Measurements from ENCODE around the gene AGAP3. TPM values are rescaled to one million over a fixed set of nuclear protein-coding genes. Genes with fewer than 3 reads are reported as not detected.
A peak's percentile ranks its signal among the peaks of the same experiment; 100 is the strongest.

Gene AGAP3
- total and polyA plus RNA-seq, 2 experiments from 2014 or later, result 10.3 to 43.3 TPM

GRCh38 chr7:151102991-151103390 lies 16.7 kb downstream of the AGAP3 start:
- peaks cover 7% of the 10 kb centered on the region; the same call in 1 of the 2 replicates for H3F3A ChIP-seq (ENCODE audit: insufficient read depth)
- no peaks in the 10 kb centered on the region for H3K9me3 ChIP-seq (ENCODE audit: low read depth)
- no peaks in the 10 kb centered on the region for H3K9me2 ChIP-seq (ENCODE audit: insufficient read depth)
- 99 to 100% methylated on average over 3 of the region's 3 CpGs for WGBS, 2 experiments (ENCODE audit: low coverage in 1 of 2, low lambda C conversion rate in 2 of 2, missing lambda C conversion rate in 2 of 2)
- in situ Hi-C loops (cut with MboI), result no loop called here
- H3K9ac ChIP-seq, result no peak overlapping the region
- no peak overlapping the region for H3K4me3 ChIP-seq
- no peak overlapping the region for H2AFZ ChIP-seq
- H3K79me2 ChIP-seq (ENCODE audit: insufficient read depth), result peaks cover 99% of the 10 kb centered on the region
- TF ChIP-seq EZH2phosphoT487 (IDR thresholded peaks at IDR 0.05; ENCODE audit: insufficient read depth, low read depth) (no peak), EZH2 (IDR thresholded peaks at IDR 0.05; ENCODE audit: insufficient read depth, poor library complexity, severe bottlenecking) (no peak)
- no peaks in the 10 kb centered on the region for H3K27me3 ChIP-seq (replicated peaks; ENCODE audit: insufficient read depth)
- H3K4me2 ChIP-seq (ENCODE audit: unreplicated experiment), result no peak overlapping the region
- no peaks in the 10 kb centered on the region for H3K36me3 ChIP-seq (ENCODE audit: low read depth)
- no peak for DNase-seq
- peaks cover 9% of the 10 kb centered on the region; the same call in 1 of the 2 replicates for H4K20me1 ChIP-seq (ENCODE audit: insufficient read depth)
- H3K27ac ChIP-seq, result no peak overlapping the region
- H3K4me1 ChIP-seq (ENCODE audit: insufficient read depth), result peaks cover 5% of the 10 kb centered on the region; the same call in 1 of the 2 replicates

GRCh38 chr7:151103973-151104372 lies 17.7 kb downstream of the AGAP3 start:
- Histone ChIP-seq H3F3A (ENCODE audit: insufficient read depth) (peaks cover 7% of the 10 kb centered on the region; the same call in 1 of the 2 replicates), H3K9me2 (ENCODE audit: insufficient read depth) (no peaks in the 10 kb centered on the region), H4K20me1 (ENCODE audit: insufficient read depth) (peaks cover 6% of the 10 kb centered on the region; the same call in 1 of the 2 replicates), H3K4me3 (no peak overlapping the region), H3K9me3 (ENCODE audit: low read depth) (no peaks in the 10 kb centered on the region), H2AFZ (no peak overlapping the region), H3K4me2 (ENCODE audit: unreplicated experiment) (no peak overlapping the region), H3K4me1 (ENCODE audit: insufficient read depth) (peaks cover 5% of the 10 kb centered on the region; the same call in 1 of the 2 replicates), H3K79me2 (ENCODE audit: insufficient read depth) (peaks cover 99% of the 10 kb centered on the region), H3K27me3 (replicated peaks; ENCODE audit: insufficient read depth) (no peaks in the 10 kb centered on the region), H3K36me3 (ENCODE audit: low read depth) (no peaks in the 10 kb centered on the region), H3K27ac (no peak overlapping the region), H3K9ac (no peak overlapping the region)
- in situ Hi-C loops (cut with MboI), result no loop called here
- TF ChIP-seq EZH2 (IDR thresholded peaks at IDR 0.05; ENCODE audit: insufficient read depth, poor library complexity, severe bottlenecking) (no peak), EZH2phosphoT487 (IDR thresholded peaks at IDR 0.05; ENCODE audit: insufficient read depth, low read depth) (no peak)
- 94 to 95% methylated on average over 12 of the region's 12 CpGs for WGBS, 2 experiments (ENCODE audit: low coverage in 1 of 2, low lambda C conversion rate in 2 of 2, missing lambda C conversion rate in 2 of 2)
- DNase-seq, result no peak

GRCh38 chr7:151104411-151105235 lies 18.3 kb downstream of the AGAP3 start:
- Histone ChIP-seq H3K27me3 (replicated peaks; ENCODE audit: insufficient read depth) (no peaks in the 10 kb centered on the region), H3K9me2 (ENCODE audit: insufficient read depth) (no peaks in the 10 kb centered on the region), H3K79me2 (ENCODE audit: insufficient read depth) (peaks cover 99% of the 10 kb centered on the region), H3F3A (ENCODE audit: insufficient read depth) (peaks cover 7% of the 10 kb centered on the region; the same call in 1 of the 2 replicates), H3K9me3 (ENCODE audit: low read depth) (no peaks in the 10 kb centered on the region), H3K4me3 (no peak overlapping the region), H3K4me2 (ENCODE audit: unreplicated experiment) (no peak overlapping the region), H3K4me1 (ENCODE audit: insufficient read depth) (peaks cover 7% of the 10 kb centered on the region; the same call in 1 of the 2 replicates), H4K20me1 (ENCODE audit: insufficient read depth) (peaks cover 2% of the 10 kb centered on the region; the same call in 1 of the 2 replicates), H3K9ac (no peak overlapping the region), H2AFZ (no peak overlapping the region), H3K36me3 (ENCODE audit: low read depth) (no peaks in the 10 kb centered on the region), H3K27ac (no peak overlapping the region)
- 82 to 85% methylated on average over 23 of the region's 23 CpGs for WGBS, 2 experiments (ENCODE audit: low coverage in 1 of 2, low lambda C conversion rate in 2 of 2, missing lambda C conversion rate in 2 of 2)
- in situ Hi-C loops (cut with MboI), result no loop called here
- TF ChIP-seq EZH2phosphoT487 (IDR thresholded peaks at IDR 0.05; ENCODE audit: insufficient read depth, low read depth) (no peak), EZH2 (IDR thresholded peaks at IDR 0.05; ENCODE audit: insufficient read depth, poor library complexity, severe bottlenecking) (no peak)
- DNase-seq, result peak; percentile 35

GRCh38 chr7:151107882-151108281 lies 21.6 kb downstream of the AGAP3 start:
- in situ Hi-C loops (cut with MboI), result no loop called here

More at GRCh38 chr7:151107882-151108281, 21.6 kb downstream of the AGAP3 start:
- DNase-seq, result no peak
- Histone ChIP-seq H3K4me2 (ENCODE audit: unreplicated experiment) (no peak overlapping the region), H3K9me3 (ENCODE audit: low read depth) (no peaks in the 10 kb centered on the region), H3F3A (ENCODE audit: insufficient read depth) (peaks cover 12% of the 10 kb centered on the region; the same call in 1 of the 2 replicates), H4K20me1 (ENCODE audit: insufficient read depth) (no peaks in the 10 kb centered on the region; the same call in 1 of the 2 replicates), H3K4me3 (no peak overlapping the region), H3K79me2 (ENCODE audit: insufficient read depth) (peaks cover 99% of the 10 kb centered on the region), H3K27ac (no peak overlapping the region), H3K4me1 (ENCODE audit: insufficient read depth) (peaks cover 7% of the 10 kb centered on the region; the same call in 1 of the 2 replicates), H3K27me3 (replicated peaks; ENCODE audit: insufficient read depth) (no peaks in the 10 kb centered on the region), H2AFZ (no peak overlapping the region), H3K36me3 (ENCODE audit: low read depth) (no peaks in the 10 kb centered on the region), H3K9ac (no peak overlapping the region), H3K9me2 (ENCODE audit: insufficient read depth) (no peaks in the 10 kb centered on the region)
- WGBS, 2 experiments (ENCODE audit: low coverage in 1 of 2, low lambda C conversion rate in 2 of 2, missing lambda C conversion rate in 2 of 2), result 95 to 96% methylated on average over 9 to 10 of the region's 10 CpGs
- TF ChIP-seq EZH2phosphoT487 (IDR thresholded peaks at IDR 0.05; ENCODE audit: insufficient read depth, low read depth) (no peak), EZH2 (IDR thresholded peaks at IDR 0.05; ENCODE audit: insufficient read depth, poor library complexity, severe bottlenecking) (no peak)

Measured in GM23248 (cell line).